ENCODE results near the gene RPL35A.
A peak's percentile ranks its signal among the peaks of the same experiment; 100 is the strongest.
"Not testable (repeated sequence)": the region's sequence is repeated elsewhere in the genome, so short reads cannot be mapped to it uniquely, and the experiment has no call there.

Gene RPL35A

DNA sequence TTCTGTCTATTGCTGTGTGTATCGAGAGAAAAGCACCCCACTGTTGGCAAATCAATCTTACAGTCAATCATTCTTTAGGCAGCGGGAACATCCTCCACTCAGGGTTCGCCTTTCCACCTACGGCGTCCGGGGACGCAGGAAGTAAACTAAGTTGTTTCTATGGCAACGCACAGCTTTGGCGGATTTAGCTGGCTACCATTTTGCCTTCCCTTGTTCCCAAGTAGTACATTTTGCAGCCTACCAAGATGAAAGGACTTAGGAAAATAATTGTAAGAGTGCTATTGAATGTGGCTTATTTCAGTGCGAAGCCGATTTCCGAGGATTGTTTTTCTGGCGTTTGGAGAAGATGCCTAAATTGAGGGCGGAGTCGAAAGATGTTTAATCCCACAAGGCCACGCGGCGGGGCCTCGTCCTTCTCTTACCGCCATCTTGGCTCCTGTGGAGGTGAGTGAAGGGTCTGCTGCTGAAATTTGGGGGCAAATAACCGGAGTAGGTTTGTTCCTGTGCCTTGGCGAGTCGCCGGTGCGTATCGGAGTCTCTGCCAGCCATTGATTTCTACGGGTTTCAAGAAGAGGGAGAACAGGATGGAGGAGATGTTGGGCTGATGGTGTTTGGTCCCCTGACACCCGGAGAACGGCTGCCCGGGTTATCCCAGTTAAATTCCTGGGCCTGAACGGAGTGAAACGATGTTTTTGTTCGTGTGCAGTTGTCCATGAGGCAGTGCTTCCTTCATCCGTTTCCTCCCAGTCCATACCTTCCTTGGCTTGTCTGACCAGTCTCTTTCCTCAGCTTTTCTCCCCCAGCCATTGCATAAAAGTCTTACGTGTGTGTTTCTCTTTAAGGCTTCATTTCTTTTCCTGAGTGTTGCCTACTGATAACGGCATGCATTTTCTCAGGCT is at the start of gene RPL35A:
Gene RPL35A (plus strand): TSS at position 413 of the 899 bp plus-strand sequence. CDS start 778 bp downstream, outside the sequence.
- DNase-seq = peak; percentile 95

DNA sequence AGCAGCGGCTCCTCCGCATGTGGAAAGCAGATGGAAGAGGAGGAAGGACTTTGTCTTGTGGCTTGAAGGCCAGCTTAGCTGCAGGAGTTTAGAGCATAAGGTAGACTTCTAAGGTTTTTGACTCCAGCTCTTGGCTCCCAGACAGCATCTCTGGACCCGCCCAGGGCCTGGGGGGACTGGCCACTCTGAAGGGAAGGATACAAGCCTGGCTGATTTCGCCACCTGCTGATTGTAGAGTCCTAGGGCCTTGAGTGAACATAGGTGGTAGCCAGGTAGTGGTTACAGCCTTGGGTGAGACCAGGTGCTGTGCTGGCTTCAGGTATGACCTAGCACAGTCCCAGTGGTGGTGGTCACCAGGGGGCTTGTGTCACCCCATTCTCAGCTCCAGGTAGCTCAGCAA is 48.4 kb upstream of the RPL35A start:
- no peak for DNase-seq

DNA sequence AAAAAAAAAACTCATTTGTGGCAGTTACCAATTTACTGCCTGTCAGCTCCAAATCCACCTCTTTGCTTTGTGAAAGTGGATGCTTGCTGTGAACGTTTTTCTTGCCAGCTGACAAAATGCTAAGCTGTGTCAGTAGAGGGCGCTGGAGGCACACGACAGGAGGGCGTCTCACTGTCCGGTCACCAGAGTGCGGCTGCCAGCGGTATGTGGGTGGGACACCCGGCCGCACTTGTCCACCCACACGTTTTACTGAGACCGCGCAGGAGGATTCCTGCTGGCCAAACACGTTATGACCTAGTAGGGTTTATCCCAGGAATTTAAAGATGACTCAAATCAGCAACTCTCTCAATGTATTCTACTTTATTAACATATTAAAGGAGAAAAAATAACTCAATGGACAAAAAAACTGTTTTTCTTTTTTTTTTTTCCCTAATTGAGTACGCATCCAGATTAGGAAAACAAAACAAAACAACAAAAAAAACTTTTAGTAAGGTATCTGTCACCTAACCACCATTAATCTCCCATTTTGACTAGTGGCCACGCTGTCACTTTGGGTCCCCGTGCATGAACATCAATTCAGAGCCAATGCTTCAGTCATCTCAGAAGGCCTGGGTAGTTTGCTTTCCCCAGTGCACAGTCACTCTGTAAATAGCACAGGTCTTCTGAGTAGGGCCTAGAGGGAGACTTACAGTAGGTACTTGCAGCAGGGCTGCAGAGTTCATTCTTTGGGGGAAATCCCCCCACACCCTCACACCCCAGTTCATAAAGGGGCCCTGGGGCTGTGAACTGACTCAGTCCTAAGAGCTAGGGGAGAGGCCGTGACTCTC is 43.8 kb upstream of the RPL35A start:
- DNase-seq = peak; percentile 89

- no peak for DNase-seq
Measured at GRCh38 chr3:197906850-197907187, 43.2 kb upstream of the RPL35A start.

- DNase-seq = peak; percentile 6
Measured at GRCh38 chr3:197907196-197907595, 42.8 kb upstream of the RPL35A start.

GRCh38 chr3:197908550-197908949 is 41.4 kb upstream of the RPL35A start:
- peak; percentile 10 for DNase-seq

DNA sequence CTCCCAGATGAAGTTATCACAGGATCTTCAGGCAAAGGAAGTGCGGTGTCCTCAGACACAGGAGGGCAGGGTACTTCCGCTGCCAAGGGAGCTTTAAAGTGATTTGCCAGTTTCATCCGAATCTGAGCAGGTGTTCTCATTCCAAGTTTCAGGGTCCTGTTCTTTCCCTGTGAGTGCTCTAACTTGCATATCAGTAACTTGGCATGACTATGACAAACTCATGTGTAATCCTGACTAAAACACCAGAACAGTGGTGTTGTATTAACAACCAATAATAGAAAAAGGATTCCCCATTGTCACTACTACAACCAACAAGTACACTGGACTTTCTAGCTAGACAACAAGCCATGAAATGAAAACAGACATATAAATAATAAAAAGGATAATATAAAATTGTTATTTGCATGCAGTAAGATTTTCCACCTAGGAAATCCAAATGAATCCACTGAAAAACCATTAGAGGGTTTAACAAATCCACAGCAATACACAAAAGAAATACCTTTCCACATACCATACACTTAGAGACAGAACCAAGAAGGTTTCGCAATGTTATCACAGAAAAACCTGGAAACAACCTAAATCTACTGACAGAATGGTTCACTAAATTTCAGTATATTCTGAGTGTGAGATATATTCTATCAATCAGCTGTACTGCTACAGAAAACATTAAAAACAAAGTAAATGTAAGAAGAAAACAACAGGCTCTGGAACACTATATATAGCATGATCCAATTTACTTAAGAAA is 40.9 kb upstream of the RPL35A start:
- no peak for DNase-seq

GRCh38 chr3:197912741-197913476 is 37.1 kb upstream of the RPL35A start:
- DNase-seq = no peak

DNA sequence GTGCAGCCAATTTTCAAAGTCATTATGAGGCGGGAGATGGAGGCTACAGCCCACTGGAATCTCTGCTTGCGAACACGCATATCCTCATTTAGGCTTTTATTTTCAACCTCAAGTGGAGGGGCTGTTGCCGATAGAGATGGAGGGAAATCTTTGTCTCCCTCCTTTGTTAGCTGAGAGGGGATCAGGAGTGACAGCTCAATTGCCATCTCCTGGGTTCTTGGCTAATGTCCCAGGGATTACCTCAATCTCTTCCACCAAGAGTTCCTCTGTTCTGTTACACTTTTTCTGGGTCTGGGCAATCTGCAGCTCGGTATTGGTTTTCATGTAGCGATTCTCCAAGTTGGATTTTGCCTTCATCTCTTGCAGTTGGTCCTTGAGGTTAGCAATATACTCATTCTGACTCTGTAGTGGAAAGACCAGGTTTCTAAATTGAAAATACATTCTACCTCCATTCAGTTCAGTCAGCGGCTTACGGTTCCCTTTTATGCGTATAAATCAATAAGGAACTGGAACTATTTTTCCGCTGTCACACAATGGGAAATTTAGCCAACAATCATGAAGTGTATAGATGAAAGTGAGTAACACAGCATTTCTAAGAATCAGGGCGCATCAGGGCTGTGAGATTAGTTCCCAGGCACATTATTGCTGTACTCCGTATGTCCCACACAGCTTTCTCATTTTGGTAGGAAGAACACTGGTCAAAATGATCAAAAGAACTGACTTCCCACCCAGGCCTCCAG is 36.2 kb upstream of the RPL35A start:
- DNase-seq = no peak

- DNase-seq = not testable (repeated sequence)
Measured at GRCh38 chr3:197921429-197922275, 28.3 kb upstream of the RPL35A start.

DNA sequence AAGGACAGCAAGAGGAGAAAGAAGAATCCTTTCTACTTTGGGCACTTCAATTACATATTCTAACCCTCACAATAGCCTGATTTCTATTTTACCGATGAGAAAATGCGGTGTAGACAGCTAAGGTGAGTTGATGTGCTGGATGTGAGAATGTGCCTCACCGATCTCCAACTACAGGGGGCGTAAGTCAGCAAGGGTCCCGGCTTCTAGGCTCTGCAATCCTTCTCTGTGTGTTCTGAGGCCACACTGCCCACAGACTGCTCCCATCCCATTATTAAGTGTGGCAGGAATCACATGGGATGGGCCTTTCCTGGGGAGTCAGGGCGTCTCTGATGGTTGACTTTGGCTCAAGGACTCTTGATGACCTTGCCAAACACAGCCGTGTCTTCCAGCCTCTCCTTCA is 23.6 kb upstream of the RPL35A start:
- no peak for DNase-seq

GRCh38 chr3:197927578-197927977 is 22.4 kb upstream of the RPL35A start:
- not testable (repeated sequence) for DNase-seq

- DNase-seq = no peak
Measured at GRCh38 chr3:197936819-197937384, 13.1 kb upstream of the RPL35A start.

GRCh38 chr3:197940745-197941384 is 9.1 kb upstream of the RPL35A start:
- no peak for DNase-seq

GRCh38 chr3:197942956-197943556 is 6.9 kb upstream of the RPL35A start:
- peak; percentile 42 for DNase-seq

DNA sequence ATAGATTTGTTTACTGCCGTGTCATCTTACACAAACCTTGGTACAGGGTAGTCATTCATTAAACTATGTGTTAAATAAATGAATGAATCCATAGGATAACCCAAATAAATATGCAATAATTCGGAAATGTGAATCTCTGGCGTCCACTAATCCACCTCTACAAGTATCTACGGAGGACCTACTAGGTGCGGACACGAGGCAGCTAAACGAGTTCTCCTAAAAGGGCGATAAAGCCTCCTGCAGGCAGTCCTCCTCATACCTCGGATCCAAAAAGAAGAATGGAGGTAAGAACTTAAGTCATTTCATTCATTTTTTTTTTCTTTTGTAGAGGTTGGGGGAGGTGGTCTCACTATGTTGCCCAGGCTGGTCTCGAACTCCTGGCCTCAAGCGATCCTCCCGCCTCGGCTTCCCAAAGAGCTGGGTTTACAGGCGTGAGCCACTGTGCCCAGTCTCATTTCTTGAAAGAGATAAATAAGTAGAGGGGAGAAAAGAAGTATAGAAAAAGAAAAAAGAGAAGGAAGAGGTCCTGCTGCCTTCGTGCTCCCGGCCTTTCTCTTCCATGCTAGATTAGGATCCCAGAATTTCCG is 706 bp upstream of the RPL35A start:
- no peak for DNase-seq

- DNase-seq = no peak
Measured at GRCh38 chr3:197950677-197951061, 679 bp downstream of the RPL35A start.

- DNase-seq = no peak
Measured at GRCh38 chr3:197951392-197951990, 1.5 kb downstream of the RPL35A start.

GRCh38 chr3:197952440-197952839 is 2.5 kb downstream of the RPL35A start:
- DNase-seq = no peak
